ENCODE measurements around the gene DTWD2.
A peak's percentile ranks its signal among the peaks of the same experiment; 100 is the strongest.

DNA sequence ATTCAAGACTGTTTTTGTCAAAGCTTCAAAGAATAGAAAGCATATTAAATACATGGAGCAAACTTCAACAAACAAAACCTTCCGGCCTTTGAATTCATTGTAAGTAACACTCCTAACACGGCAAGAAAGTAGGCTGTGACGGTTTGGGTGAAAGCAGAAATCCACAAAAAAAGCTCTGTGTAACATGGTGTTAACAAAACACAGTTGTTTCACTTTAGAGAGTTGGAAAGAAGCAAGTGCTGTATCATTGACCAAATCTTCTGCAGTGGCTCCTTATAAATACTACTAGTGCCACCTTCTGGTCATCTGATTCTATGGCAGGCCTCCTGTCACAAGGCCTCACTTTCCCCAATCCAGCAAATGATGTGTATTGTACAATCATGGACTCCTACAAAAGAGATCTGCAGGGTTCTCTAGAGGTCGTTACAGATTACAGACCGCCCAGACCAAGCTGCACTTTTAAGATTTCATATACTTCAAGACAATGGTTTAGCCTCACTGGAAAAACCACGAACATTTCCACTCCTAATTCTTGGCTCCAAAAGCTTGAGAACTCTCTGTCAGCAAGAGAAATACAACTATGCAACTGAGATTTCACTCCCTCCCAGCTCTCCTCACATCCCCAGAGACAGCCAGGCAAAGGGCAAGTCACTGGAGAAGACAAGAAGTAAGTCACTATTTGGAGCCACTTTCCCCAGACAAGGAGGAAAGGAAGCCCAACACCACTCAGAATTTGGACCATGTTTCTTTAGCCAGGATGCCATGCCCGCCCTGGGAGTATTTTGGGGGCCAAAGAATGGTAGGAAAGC lies 196.2 kb downstream of the DTWD2 start:
- peak; percentile 77 for TF ChIP-seq CTCF (conservative IDR thresholded peaks at IDR 0.05)
- no peak for TF ChIP-seq EZH2 (IDR thresholded peaks at IDR 0.05; ENCODE audit: low read depth)
